ENCODE results near the gene ZNF835.

- TF ChIP-seq CTCF (IDR thresholded peaks at IDR 0.05; ENCODE audit: low read length) = no peak
- TF ChIP-seq EZH2 (IDR thresholded peaks at IDR 0.05; ENCODE audit: borderline replicate concordance, low read length) = no peak
These were observed 28.0 kb downstream of the ZNF835 start for GRCh38 chr19:56643460-56643955.
